ENCODE data around the gene COL4A1.

Gene COL4A1

DNA sequence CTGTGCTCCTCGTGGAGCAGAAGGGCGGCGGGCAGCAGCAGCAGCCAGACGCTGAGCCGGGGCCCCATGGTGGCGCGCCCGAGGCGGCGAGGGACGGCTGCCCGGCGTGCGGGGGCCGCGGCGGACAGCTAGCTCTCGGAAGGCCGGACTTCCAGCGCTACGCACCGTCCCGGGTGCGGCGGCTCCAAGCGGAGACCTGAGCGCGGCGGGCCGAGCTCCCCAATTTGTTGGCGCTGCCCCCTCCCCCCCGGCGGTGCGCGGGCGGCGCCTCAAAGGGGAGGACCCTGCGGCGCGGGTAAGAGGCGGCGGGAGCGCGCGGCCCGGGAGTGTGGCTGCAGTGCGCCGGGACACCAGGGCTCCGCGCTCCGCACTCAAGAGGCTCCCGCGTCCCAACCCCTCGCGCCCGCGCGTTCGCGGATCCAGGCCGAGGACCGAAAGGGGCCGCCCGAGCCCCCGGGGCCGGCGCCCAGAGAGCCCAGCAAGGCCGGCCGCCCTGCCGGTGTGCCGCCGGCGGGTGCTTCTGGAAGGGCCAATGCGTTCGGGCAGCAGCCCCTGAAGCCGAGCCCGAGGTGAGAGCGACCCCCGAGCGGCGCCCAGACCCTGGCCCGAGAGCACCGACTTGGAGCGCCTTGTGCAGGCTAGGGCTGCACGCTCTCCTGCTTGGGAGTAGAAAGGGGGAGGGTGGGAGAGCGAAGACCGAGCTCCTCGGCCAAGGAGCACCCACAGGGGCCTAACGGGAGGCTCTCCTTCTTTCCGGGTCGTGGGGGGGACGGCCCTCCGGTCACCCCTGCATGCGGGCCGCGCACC, at the start of gene COL4A1, which contains the start of gene COL4A2:
Gene COL4A1 (minus strand): TSS at position 198 of the 807 bp plus-strand sequence. CDS start 130 bp downstream, at position 68.
Gene COL4A2 (plus strand): TSS at position 325 of the 807 bp plus-strand sequence. CDS start 620 bp downstream, outside the sequence.
- DNase-seq: peak; percentile 37

DNA sequence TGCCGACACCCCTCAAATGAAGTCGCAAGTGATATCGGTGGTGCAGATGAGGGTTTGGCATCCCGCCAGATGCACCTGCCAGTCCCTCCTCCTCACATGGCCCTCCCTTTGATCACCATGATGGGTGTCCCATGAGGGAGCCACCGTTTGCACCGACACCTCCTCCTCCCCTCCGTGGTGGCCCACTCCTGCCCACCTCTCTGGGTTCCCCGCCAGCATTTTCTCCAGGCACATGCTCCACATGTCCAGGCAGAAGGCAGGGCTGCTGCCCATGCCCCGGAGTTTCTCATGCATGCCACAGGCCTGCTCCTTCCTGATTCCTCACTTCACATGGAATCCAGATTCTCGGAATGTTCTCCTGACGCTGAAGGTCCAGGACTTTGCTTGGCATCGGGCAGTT, 49.4 kb upstream of the COL4A1 start:
- no peak for DNase-seq

DNA sequence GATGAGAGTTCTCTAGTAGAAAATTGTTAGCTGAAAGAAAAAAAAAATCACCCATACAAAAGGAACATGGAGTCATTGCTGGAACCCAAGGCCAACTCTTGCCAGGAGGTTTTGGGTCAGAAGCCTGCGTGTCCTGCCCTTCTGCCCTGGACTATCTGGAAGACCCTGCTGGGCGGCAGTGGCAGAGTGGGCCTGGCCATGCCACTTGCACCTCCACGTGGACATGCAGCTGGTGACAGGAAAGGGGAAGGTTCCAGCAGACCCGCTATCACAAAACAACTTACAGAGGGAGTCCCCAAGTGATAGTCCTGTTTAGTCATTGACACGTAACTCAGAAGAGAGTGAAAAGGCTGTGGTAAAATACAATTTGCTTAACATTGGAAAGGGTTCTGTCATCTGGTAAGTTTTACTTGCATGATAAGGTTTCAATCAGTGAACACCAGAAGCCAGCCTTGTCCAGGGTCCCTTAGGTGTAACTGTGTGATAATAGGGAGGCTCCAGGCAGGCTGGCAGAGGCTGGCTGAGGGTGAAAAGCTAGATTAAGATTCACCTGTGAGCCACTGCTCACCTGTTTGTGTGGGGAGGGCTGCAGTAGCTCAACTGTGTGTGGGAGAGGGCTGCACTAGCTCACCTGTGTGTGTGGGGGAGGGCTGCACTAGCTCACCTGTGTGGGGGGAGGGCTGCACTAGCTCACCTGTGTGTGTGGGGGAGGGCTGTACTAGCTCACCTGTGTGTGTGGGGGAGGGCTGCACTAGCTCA, 47.9 kb upstream of the COL4A1 start:
- DNase-seq: no peak

DNA sequence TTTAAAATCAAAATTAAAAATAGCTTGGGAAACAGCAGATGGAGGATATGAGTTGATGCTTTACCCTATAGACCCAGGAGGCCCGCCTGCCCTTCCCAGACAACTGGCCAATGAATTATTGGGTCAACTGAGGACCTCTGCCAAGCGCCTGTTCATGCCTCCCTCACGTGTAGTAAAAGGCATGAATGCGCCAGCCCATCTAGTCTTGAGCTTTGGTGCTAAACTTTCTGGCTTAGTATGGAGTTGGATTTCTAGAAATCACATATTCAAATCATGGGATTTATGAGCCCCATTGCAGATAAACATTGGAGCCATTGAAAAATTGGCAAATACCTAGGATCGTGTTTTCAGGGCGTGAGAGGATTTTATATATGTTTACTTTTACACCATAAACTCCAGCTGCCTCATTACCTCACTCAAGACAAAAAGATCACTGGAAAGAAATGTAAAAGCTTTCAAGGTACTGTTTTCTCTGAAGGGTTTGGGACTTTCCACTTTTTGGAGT, 47.2 kb upstream of the COL4A1 start:
- no peak for DNase-seq

DNA sequence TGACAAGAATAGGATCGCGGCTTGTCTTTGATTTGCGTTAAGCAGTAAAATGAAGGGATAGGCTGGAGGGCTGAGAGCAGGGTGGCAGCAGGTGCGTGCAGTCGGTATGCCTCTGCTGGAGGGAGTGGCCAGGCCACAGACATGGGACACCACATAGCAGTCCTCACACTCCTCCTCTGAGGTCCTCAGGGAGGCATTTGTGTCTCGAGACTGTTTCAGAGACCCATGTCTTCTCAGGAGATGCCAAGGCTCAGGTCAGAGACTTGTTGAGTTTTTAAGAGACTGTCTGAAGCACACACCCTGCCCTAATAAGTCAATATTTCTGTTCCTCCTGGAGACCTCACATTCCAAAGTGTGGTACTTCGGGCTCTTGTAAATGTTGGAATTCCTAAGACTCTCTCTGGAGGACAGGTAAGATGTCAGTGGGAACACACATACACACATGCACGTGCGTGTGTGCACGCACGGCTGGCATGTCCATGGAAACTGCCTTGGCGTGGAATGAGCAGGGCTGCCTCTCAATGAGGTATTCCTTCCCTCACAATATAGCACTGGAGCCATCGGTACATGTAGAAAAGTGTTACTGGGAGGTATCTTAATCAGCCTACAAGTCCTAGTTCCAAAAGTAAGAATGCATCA, 46.5 kb upstream of the COL4A1 start:
- DNase-seq: no peak

DNA sequence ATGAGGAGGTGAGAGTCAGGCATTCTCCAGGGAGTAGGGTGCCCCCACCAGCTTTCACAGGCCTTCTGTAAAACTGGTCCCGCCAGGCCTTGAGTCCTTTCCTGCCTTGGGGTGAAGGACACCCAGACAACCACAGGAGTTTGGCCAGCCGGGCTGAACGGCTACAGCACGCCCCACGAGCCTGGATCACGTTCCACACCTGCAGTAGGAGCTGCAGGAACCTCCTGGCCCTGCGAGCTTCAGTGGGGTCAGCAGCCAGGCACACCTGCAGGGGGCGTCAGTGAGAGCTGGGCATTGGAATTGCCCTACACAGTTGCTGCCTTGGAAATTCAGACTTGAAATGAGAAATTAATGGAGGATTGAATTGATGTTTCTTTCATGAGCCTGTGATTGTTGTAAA, 45.8 kb upstream of the COL4A1 start:
- no peak for DNase-seq

DNA sequence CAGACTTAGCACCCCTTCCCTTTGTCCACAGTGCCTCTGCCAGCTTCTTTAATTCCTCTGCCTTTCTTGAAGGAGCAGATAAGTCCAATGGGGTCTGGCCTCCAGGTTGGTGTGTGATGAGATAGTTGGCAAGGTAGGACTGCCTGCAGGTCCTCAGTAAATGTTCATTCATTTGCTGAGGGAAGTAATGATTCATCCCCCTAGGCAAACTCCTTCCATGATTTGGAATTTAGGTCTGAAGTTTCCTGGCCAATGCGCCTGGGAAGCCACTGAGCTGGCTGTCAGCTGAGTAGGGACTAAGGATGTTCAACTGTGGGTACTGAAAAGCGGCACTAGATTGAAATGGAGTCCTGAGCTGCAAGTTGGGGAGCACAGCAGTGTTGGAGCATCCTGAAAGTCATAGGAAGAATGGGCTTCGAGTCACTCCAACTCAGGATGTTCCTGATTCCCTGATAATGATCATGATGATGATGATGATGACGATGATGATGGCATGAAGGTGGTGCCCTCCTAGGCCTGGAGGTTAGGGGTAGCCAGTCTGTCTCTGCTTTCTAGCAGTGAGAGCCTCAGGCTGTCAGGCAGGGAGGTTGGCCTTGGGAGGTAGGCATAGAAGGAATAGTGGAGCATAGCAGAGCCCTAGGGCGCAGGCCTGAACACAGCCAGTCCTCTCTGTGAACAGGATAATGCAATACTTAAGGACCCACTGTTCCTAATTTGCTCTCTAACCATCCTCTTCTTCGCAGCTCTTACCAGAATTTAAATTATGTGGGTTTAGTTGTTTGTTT, 44.9 kb upstream of the COL4A1 start:
- no peak for DNase-seq

DNA sequence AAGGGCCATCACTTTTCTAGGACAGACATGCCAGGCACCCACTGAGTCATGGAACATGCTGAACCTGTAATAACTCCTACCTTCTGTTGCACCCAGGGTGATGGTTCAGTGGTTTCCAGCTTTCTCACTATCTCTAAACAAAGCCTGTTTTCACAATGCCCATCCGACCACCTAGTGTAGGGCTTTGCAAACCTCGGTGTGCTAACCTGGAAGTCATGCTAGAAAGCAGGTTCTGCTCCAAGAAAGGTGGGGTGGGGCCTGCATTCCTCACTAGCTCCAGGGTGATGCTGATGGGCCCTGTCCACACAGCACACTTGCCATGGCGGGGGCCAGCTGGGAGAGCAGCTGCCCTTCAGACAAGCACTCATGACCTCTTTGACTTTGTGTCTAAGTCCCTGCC, 43.6 kb upstream of the COL4A1 start:
- no peak for DNase-seq

DNA sequence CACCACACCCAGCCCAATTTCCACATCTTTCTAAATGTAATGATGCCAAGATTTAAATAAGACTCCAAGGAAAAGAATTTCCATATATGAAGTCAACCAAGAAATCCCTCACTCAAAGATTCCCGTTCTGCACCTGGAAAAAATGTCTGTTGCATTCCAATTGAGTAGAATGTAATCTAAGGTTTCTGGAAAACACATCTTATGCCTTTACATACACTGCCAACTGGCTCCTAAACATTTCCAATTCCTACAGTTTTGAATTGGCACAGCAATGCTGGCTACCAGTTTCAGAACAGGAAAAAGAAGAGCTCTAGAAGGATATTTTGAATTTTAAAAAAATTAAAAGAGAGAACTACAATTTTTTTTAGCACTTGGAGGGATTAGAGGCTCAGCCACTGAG, 43.1 kb upstream of the COL4A1 start:
- no peak for DNase-seq

DNA sequence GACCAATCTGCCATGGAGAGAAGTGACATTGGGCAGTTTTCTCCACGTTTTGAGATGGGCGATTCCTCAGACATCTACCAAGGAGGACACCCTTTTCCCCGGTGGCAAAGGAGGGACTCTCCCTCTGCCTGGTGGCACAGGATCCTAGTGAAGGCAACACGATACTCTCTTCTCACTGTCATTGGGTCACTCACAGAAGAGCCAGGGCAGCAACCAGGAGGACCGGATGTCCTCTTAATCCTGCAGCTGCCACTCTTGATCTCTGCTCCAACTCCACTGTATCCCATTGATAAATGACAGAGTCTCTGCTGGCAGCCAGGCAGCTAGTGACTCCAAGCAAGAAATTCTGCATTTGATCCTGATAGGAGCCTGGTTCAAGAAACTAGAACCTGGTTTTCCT, 42.3 kb upstream of the COL4A1 start:
- DNase-seq: peak; percentile 74

DNA sequence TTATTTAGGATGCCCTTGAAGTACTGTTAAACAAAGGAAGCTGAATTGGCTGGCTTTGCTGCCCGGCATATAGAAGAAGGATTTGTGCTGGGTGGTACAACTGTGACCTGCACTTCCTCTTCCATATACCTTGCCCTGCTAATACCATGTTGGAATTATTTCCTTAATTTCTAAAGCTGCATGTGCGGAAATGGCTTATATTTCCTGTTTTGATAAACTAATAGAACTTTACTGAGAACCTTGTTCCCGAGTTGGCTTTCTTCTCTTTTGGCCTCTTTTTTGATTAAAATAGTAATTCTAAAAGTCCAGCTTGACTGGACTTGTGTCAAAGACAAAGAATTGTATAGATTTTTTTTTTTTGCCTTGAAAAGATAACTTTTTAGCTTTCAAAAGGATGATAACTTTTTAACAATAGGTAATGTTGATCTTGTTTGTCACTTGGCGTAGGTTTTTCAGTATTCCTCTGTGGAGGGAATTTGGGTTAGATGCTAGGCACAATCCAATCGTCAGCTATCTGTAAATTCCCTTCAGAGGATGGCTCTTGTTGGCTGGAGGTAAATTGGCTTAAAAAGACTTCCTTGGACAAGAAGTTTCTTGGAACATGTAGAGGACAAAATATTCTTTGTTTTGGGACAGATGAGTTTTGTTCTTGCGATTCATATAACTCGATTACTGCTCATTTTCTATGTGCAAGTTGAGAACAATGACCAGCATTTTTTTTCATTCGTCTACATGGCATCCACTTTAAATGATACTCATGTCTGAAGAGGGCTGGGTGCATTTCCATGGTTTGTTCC, 41.5 kb upstream of the COL4A1 start:
- no peak for DNase-seq

DNA sequence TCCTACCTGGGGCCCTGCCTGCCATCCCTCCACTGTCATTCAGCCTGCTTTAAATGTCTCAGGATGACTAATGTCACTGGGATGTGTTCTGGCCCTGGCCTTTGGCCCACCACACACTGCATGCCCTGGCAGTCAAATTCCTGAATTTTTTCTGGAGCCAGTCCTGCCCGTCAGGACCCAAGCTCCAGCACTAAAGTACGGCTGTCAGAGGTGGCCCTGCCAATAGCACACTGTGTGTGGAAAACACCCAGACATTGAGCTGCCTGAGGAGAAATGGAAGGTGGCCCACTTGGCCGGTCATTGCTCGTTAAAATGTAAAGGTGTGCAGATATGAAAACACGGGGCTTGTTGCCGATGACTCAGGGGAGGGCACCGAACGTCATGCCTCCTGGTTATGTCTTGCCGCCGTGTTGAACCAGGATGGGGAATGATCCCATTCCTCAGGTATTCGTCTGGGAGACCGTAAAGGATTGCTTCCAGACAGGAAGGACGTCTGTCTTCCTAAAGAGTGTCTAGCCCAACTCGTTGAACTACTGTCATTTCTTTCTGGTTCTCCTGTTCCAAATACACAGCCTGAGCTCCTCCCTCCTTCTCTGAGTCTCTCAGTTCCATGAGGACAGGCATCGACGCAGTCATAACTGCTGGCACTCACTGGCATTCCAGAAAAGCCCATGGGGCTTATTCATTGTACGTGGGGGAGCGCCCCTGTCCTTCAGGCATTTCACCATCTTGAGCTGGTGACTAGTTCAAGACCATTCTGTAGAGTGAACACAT, 40.8 kb upstream of the COL4A1 start:
- DNase-seq: no peak

DNA sequence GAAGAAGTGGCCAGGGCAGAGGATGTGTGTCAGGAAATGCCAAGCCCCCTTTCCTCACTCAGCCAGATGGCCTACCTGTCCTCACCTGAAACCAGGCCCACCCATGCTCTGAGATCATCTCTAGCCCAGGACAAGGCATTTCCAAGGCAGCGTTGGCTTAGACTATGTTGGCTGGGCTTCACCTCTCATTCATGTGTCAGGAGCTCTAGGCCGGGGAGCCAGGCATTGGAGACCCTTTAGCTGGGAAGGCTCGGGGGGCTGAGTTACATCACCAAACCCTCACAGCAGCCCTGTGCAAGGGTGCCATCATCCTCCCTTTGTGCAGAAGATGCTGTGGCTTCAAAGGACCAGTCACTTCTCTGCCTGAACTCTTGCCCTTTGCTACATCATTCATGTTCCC, 40.1 kb upstream of the COL4A1 start:
- DNase-seq: no peak

DNA sequence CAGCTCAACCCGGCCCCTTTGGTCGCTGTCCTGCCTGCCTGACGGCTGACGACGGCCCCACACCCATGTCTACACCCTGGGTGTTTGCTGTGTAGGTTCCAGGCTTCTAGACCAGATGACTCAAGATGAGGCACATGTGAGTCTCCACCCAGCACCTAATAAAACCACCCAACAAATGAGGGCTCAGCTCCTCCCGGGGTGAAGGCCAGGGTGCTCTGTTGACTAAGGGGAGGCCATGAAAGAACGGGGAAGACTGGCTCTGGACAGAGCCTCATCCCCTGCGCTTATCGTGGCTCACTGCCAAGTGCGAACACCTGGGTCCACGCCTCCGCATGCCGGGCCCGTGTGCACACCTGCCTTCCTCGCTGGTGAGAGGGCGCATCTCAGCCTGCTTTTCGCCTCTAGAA, 39.7 kb upstream of the COL4A1 start:
- peak; percentile 77 for DNase-seq

DNA sequence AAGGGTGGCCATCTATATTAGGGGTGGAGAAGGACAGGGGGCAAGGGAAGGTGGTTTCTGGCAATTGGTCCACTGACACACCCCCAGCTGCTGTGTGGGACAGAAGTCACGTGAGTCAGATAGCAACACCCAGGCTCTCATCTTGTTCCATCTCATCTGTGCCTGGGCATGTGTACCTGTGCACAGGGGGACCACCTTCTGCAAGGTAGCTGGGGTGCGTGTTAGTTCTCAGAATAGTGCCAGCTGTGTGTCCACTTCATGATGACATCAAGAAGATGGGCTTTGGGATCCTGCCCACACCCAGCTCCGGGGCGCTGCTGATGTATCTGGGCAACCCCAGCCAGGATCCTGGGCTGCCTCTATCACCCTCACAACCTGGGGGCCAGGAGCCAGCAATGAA, 38.7 kb upstream of the COL4A1 start:
- no peak for DNase-seq

DNA sequence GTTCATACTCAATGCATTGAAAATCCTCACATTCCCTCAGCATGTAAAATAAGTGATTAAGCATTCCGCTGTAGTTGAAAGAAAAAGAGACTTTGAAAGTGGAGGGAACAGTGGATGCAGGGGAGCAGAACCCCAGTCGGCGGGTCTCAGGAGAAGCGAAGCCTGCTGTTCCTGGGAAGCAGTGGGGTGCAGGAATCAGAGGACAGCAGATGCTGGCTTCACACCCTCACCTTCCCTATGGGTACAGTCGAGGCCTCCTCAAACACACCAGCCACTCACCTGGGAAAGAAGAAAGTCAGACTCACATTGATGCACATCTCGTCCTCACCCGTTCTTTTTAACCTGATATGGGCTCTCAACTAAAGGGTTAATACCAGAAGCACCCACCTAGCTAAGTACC, 38.3 kb upstream of the COL4A1 start:
- no peak for DNase-seq

DNA sequence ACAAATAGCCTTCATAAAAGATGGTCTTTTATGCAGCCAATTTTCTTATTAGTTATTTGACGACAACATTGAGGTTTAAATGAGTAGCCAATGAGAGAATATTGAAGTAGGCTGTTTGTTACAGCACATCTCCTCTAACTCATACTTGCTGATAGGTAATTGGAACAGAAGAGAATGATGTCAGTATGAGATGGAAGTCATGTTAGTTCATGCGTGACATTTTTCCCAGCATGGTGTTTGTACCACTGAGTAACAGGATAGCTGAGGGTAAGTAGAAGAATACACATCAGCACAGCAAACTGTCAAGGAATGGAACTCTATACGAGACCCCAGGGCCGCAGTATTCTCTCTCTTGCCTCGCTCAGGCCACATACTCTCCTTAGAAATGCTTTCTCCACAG, 37.4 kb upstream of the COL4A1 start:
- DNase-seq: no peak

DNA sequence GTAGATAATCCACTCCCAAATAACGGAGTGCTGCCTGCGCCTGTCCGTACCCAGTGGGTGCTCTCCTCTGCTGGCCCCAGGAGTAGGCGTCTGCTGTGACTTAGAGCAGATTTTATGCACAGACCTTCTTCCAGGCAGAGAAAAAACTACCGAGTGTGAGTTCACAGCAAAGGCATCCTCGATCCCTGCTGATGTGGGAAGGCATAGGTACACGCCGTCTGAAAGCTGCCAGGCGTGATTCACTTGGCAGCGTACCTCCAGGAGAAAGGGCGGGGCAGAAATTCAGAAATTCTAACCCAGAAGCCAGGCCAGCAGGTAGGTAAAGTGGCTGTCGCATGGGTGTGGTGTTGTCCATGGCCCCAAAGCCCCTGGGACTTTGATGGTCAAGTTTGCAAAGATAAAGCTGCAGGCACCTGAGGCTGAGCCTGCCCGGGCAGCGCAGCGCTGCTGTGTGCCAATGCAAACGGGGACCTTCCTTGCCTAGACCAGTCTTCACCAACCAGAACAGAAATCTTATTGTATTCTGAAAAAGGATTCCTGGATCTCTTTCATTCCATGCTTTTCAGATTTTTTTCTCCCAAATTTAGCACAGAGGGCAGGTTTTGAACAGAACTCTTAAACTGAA, 36.4 kb upstream of the COL4A1 start:
- no peak for DNase-seq

DNA sequence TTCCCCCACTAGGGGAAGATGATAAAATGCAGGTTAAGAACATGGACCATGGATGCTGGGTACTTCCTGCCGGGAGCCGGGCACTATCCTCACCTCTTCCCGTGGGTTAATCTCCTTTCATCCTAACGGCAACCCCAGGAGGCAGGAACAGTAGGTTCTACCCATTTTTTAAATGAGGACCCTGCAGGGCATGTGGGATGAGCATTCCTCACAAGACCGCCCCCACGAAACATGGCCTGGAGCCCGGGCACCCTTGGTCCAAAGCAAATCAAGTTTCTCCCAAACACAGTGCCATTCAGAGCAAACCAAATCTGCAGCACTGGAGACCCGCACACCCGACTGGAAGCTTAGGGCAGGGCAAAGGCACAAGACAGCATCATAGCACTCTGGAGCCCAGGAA, 35.5 kb upstream of the COL4A1 start:
- DNase-seq: no peak

DNA sequence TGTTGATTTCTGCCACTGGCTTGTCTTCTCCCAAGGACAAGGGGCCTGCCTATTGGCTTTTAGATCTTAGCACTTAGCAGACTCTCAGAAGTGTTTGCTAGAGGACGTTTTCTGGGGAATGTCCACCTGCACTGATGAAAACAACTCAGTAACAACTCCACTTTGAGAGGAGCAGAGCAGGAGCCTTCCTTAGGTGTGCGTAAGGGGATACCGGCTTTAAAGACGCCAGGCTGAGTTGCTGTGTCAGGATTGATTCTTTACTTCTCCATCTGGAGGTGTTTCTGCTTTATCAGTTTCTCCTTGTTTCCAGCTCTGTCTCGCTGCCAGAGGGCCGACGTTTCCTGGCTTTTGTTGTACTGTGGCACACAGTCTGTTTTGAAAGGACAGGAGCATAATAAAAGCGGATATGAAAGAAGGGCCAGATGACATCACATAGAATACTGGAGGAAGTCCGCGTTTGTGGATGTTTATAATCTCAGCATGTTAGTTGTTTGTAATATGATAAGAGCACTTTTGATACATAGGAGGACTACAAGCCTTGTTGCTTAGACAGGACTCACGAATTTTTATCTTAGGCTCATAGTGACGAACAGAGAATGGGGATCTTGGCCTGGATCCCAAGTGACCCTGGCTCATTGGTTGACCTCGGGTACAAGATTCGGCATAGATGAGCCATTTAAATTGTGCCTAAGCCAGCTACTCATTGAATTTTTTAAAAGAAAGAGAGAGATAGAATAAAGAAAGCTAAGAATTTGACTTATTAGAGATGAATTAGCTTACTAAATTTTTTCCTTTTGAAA, 34.7 kb upstream of the COL4A1 start:
- no peak for DNase-seq

All from NCI-H510A (cell line).